Neural progenitor cell (in vitro differentiated cells): ENCODE results near the gene CTNNB1.

Experiments
- EZH2 ChIP-seq: fragments of 200-600 bp; sonication (generic); IDR thresholded peaks from 2 replicates; pipeline ENCODE4 v1.6.1; 2017; ENCODE audit warnings: antibody characterized with exemption, mild to moderate bottlenecking, moderate library complexity
- TF ChIP-seq, protein P1 (sequence below): fragments of 200-600 bp; sonication (generic); IDR thresholded peaks from 2 replicates; pipeline ENCODE4 v1.5.1; 2017; ENCODE audit warnings: antibody characterized with exemption, mild to moderate bottlenecking

DNA sequence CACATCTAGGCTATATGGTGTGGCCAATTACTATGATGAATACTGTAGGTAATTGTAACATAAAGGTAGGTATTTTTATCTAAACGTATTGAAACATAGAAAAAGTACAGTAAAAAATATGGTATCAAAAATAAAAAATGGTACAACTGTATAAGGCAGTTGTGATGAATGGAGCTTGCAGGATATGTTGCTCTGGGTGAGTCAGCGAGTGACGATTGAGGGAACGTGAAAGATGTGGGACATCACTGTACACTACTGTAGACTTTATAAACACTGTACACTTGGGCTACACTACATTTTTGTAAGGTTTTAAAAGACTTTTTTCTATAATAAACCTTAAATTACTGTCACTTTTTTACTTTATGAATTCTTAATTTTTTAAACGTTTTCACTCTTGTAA, 10.3 kb downstream of the CTNNB1 start:
- TF ChIP-seq, protein P1, sequence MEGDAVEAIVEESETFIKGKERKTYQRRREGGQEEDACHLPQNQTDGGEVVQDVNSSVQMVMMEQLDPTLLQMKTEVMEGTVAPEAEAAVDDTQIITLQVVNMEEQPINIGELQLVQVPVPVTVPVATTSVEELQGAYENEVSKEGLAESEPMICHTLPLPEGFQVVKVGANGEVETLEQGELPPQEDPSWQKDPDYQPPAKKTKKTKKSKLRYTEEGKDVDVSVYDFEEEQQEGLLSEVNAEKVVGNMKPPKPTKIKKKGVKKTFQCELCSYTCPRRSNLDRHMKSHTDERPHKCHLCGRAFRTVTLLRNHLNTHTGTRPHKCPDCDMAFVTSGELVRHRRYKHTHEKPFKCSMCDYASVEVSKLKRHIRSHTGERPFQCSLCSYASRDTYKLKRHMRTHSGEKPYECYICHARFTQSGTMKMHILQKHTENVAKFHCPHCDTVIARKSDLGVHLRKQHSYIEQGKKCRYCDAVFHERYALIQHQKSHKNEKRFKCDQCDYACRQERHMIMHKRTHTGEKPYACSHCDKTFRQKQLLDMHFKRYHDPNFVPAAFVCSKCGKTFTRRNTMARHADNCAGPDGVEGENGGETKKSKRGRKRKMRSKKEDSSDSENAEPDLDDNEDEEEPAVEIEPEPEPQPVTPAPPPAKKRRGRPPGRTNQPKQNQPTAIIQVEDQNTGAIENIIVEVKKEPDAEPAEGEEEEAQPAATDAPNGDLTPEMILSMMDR = no peak
- no peak for TF ChIP-seq EZH2
